Activated naive CD8-positive, alpha-beta T cell (primary cell): ENCODE measurements around the gene AHNAK.

ENCODE experiments used
- H3K27ac Mint-ChIP-seq: one replicate; pipeline ENCODE4 v1.8.0; 2021; ENCODE audit warnings: mixed read lengths
- H3K27me3 Mint-ChIP-seq: one replicate; pipeline ENCODE4 v1.8.0; 2021; ENCODE audit warnings: mixed read lengths
- H3K36me3 Mint-ChIP-seq: one replicate; pipeline ENCODE4 v1.8.0; 2021; ENCODE audit warnings: mixed read lengths
- H3K4me1 Mint-ChIP-seq: one replicate; pipeline ENCODE4 v1.8.0; 2021; ENCODE audit warnings: low read depth, mixed read lengths
- H3K4me3 Mint-ChIP-seq: one replicate; pipeline ENCODE4 v1.8.0; 2021; ENCODE audit warnings: mild to moderate bottlenecking, mixed read lengths
- H3K9me3 Mint-ChIP-seq: one replicate; pipeline ENCODE4 v1.8.0; 2021; ENCODE audit warnings: low read depth, mixed read lengths

Gene AHNAK

DNA sequence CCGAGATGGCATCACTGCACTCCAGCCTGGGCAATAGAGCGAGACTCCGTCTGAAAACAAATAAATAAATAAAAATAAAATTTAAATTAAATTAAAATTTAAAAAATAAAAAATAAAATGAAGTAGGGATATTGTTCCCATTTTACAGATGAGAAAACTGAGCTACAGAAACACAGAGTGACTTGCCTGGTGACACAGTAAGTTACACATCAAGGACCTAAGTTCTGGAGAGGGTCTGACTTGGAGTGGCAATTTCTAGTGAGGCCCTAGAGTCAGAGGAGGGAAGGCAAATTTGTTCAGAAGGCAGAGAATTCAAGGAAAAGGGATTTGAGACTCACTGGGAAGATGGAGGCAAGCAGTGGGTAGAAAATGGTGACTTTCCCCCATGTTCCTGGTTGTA lies 125.7 kb downstream of the AHNAK start:
- Mint-ChIP-seq H3K27ac (no peak overlapping the region), H3K4me3 (no peak overlapping the region), H3K36me3 (no peaks in the 10 kb centered on the region)

GRCh38 chr11:62419943-62420342 lies 126.7 kb downstream of the AHNAK start:
- Mint-ChIP-seq H3K4me3 (no peak overlapping the region), H3K9me3 (no peaks in the 10 kb centered on the region), H3K27ac (no peak overlapping the region), H3K4me1 (peaks cover 2% of the 10 kb centered on the region), H3K27me3 (no peaks in the 10 kb centered on the region), H3K36me3 (no peaks in the 10 kb centered on the region)

More for the DNA sequence above, 125.7 kb downstream of the AHNAK start:
- Mint-ChIP-seq H3K9me3 (no peaks in the 10 kb centered on the region), H3K4me1 (peaks cover 2% of the 10 kb centered on the region), H3K27me3 (no peaks in the 10 kb centered on the region)

GRCh38 chr11:62419314-62419929 lies 127.2 kb downstream of the AHNAK start:
- Mint-ChIP-seq H3K9me3 (no peaks in the 10 kb centered on the region), H3K36me3 (no peaks in the 10 kb centered on the region), H3K4me1 (no peaks in the 10 kb centered on the region), H3K4me3 (no peak overlapping the region), H3K27me3 (no peaks in the 10 kb centered on the region), H3K27ac (no peak overlapping the region)

GRCh38 chr11:62418733-62419132 lies 127.9 kb downstream of the AHNAK start, which contains the start of gene SCGB1A1:
TSS of gene SCGB1A1 (plus strand) at chr11:62419033. CDS start at chr11:62419096, 63 bp downstream.
- Mint-ChIP-seq H3K36me3 (no peaks in the 10 kb centered on the region), H3K4me3 (no peak within 1 kb of the TSS), H3K27ac (no peak within 1 kb of the TSS), H3K4me1 (no peaks in the 10 kb centered on the region), H3K9me3 (no peaks in the 10 kb centered on the region), H3K27me3 (no peaks in the 10 kb centered on the region)

DNA sequence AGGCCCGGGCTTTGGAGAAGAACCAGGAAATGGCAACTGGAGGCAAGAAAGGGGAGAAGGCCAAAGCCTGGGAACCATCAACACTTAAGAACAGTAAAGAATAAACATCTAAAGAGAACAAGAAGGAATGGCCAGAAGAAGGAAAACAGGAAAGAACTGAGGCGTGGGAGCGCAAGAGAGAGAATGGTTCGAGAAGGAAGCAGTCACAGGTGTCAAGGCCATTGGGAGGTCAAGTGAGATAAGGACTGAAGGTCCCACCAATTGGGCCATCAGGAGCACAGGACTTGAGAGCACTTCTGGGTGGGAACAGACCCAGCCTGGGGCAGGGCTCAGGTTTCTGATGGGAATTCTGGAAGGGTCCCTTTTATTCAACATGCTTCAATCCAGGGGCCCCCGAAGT lies 128.5 kb downstream of the AHNAK start:
- Mint-ChIP-seq H3K4me1 (no peaks in the 10 kb centered on the region), H3K27me3 (no peaks in the 10 kb centered on the region), H3K9me3 (no peaks in the 10 kb centered on the region), H3K27ac (no peak overlapping the region), H3K4me3 (no peak overlapping the region), H3K36me3 (no peaks in the 10 kb centered on the region)

DNA sequence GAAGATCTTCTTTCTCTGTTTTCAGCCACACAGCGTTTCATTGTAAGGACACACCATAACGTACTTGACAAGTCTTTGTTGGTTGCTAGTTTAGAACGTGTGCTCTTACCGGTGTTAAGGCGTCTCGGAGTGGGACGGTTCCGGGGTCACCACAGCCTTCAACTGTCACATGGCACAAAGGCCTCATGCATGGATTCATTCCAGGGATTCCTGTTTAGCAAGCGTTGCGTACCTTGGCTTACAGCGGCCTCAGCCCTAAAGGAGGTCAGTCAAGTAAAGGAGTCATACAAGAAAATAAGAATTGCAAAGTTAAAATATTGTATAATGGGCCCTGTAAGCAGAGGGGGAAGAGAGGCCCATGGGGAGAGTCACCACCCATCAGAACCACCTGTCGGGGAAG lies 130.0 kb downstream of the AHNAK start:
- H3K36me3 Mint-ChIP-seq: no peaks in the 10 kb centered on the region
- H3K4me3 Mint-ChIP-seq: no peak overlapping the region
- H3K4me1 Mint-ChIP-seq: no peaks in the 10 kb centered on the region
- no peaks in the 10 kb centered on the region for H3K27me3 Mint-ChIP-seq
- no peaks in the 10 kb centered on the region for H3K9me3 Mint-ChIP-seq
- H3K27ac Mint-ChIP-seq: no peak overlapping the region

DNA sequence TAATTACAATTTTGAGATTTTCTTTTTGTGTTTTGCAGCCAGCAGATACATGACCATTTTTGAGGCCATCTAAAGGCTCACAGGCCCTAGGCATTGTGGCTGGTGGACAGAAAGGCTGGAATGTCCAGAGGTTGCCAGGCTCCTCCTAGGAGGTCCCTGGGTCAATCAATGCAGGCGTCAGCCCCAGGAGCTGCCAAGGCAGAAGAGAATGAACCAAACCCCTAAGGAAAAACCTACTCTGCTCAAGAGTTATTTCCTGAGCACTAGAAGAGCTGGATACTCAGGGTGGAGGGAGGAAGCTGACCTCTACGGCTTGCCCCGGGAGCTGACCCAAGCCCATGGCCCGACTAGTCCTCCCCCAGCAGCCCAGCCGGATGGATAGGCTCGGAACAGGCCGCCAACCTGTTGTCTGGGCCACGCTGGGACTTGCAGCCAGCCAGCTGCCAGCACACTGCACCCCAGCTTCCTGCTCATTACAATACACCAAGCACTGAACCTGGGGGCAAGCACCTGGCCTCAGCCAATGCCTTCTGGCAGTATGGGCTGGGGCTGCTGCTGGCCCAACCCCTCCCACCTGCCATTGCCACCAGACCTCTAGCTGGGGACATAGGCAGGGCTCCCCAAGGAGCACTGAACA lies 133.4 kb downstream of the AHNAK start:
- Mint-ChIP-seq H3K36me3 (no peaks in the 10 kb centered on the region), H3K9me3 (no peaks in the 10 kb centered on the region), H3K4me3 (no peak overlapping the region), H3K27ac (no peak overlapping the region), H3K27me3 (no peaks in the 10 kb centered on the region), H3K4me1 (no peaks in the 10 kb centered on the region)

GRCh38 chr11:62411524-62411923 lies 135.1 kb downstream of the AHNAK start:
- H3K4me3 Mint-ChIP-seq: no peak overlapping the region

GRCh38 chr11:62410972-62411371 lies 135.6 kb downstream of the AHNAK start:
- H3K9me3 Mint-ChIP-seq: no peaks in the 10 kb centered on the region
- H3K4me3 Mint-ChIP-seq: no peak overlapping the region
- no peaks in the 10 kb centered on the region for H3K4me1 Mint-ChIP-seq
- H3K27me3 Mint-ChIP-seq: no peaks in the 10 kb centered on the region
- H3K27ac Mint-ChIP-seq: no peak overlapping the region
- no peaks in the 10 kb centered on the region for H3K36me3 Mint-ChIP-seq

More at GRCh38 chr11:62411524-62411923, 135.1 kb downstream of the AHNAK start:
- no peaks in the 10 kb centered on the region for H3K36me3 Mint-ChIP-seq
- H3K27ac Mint-ChIP-seq: no peak overlapping the region
- H3K4me1 Mint-ChIP-seq: no peaks in the 10 kb centered on the region
- no peaks in the 10 kb centered on the region for H3K27me3 Mint-ChIP-seq
- no peaks in the 10 kb centered on the region for H3K9me3 Mint-ChIP-seq

- H3K27ac Mint-ChIP-seq: no peak overlapping the region
- H3K27me3 Mint-ChIP-seq: no peaks in the 10 kb centered on the region
- no peaks in the 10 kb centered on the region for H3K9me3 Mint-ChIP-seq
- no peak overlapping the region for H3K4me3 Mint-ChIP-seq
- H3K36me3 Mint-ChIP-seq: no peaks in the 10 kb centered on the region
- H3K4me1 Mint-ChIP-seq: no peaks in the 10 kb centered on the region
Observed at GRCh38 chr11:62409831-62410230, 136.8 kb downstream of the AHNAK start.

GRCh38 chr11:62406034-62406433 lies 140.6 kb downstream of the AHNAK start:
- H3K4me1 Mint-ChIP-seq: peaks cover 24% of the 10 kb centered on the region
- H3K9me3 Mint-ChIP-seq: no peaks in the 10 kb centered on the region
- H3K27ac Mint-ChIP-seq: no peak overlapping the region
- no peaks in the 10 kb centered on the region for H3K36me3 Mint-ChIP-seq
- no peaks in the 10 kb centered on the region for H3K27me3 Mint-ChIP-seq
- no peak overlapping the region for H3K4me3 Mint-ChIP-seq

GRCh38 chr11:62404901-62405300 lies 141.7 kb downstream of the AHNAK start:
- H3K27ac Mint-ChIP-seq: no peak overlapping the region

DNA sequence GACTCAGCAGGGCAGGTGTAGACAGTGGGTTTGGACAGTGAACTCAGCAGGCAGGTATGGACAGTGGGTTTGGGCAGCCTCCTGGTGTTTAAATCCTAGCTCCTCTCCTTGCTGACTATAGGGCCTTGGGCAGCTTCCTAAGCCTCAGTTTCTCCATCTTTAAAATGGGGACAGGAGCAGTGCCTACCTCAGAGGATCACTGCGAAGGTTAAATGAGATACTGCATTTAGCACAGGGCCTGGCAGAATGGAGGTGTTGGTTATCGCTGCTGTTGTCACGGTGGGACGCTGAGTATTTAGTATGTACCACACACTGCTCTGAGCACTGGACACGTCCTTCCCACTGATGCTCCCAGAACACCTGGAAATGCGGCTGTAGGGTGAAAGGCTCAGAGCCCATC lies 142.2 kb downstream of the AHNAK start:
- Mint-ChIP-seq H3K4me3 (no peak overlapping the region), H3K9me3 (no peaks in the 10 kb centered on the region), H3K27ac (no peak overlapping the region), H3K27me3 (no peaks in the 10 kb centered on the region), H3K4me1 (peaks cover 38% of the 10 kb centered on the region), H3K36me3 (no peaks in the 10 kb centered on the region)

More at GRCh38 chr11:62404901-62405300, 141.7 kb downstream of the AHNAK start:
- H3K9me3 Mint-ChIP-seq: no peaks in the 10 kb centered on the region
- H3K4me1 Mint-ChIP-seq: peaks cover 34% of the 10 kb centered on the region
- no peaks in the 10 kb centered on the region for H3K36me3 Mint-ChIP-seq
- H3K4me3 Mint-ChIP-seq: no peak overlapping the region
- H3K27me3 Mint-ChIP-seq: no peaks in the 10 kb centered on the region

DNA sequence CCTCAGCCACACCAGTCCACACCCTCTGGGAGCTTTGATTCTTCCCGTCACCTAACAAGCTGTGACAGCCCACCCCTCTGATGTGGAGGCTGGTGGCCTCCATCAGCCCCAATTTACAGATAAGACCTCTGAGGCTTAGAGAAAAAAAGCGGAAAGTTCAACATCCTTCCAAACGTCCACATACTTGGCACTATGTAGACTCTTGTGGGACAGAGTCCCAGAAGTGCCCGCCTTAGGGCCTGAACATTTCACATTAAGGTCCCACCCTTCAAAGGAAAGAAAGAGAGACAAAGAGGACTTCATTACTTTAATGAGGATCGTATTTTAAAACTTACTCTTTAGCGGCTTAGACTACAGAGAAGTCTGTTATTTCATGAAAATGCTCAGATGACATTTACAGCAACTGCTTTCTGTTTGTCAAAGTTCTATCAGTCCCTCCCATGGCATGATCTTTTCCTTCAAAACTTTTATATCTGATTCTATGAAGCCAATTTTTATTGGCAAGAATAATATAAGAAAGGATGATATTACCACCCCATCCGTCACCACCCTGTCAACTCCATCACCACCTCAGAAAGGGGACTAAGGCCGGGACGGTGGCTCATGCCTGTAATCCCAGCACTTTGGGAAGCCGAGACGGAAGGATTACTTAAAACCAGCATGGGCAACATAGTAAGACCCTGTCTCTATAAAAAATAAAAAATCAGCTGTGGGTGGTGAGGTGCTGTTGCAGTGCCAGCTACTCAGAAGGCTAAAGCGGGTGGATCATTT lies 143.5 kb downstream of the AHNAK start:
- H3K36me3 Mint-ChIP-seq: peaks cover 2% of the 10 kb centered on the region
- peak overlapping the region; percentile 89 for H3K4me3 Mint-ChIP-seq
- peak overlapping the region; percentile 98 for H3K27ac Mint-ChIP-seq
- peaks cover 50% of the 10 kb centered on the region for H3K4me1 Mint-ChIP-seq
- H3K9me3 Mint-ChIP-seq: no peaks in the 10 kb centered on the region
- no peaks in the 10 kb centered on the region for H3K27me3 Mint-ChIP-seq

DNA sequence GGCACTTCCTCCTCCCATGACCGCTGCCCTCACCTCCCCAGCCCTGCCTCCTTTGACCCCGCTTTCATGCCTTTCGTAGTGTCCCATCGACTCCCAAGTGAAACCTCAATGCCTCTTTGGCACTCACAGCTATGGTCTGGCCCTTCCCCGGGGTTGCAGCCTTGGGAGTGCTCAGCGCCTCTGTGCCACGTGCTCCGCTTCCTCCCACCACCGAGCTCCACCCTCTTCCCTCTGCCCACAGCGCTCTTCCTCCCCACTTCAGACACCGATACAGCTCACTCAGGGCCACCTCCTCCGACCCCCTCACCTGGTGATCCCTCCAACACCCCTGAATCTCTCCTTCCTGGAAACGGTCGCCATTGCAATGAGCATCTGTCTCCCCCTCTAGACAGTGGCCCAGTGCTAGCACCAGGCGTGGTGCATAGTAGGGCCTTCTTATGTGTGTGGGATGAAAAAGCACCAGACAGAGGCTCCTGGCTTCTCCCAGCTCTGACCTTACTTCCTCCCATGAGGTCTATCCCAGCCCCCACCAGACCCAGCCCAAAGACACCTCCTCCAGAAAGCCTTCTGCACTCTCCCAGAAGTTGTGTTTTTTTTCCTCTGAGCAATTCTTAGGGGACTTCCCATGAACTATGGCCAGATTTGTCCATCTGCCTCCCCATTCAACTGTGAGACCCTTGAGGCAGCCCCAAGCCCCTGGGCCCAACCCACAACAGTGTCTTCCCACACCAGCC lies 144.2 kb downstream of the AHNAK start:
- Mint-ChIP-seq H3K36me3 (peaks cover 2% of the 10 kb centered on the region), H3K27ac (peak overlapping the region; percentile 98), H3K4me1 (peaks cover 52% of the 10 kb centered on the region), H3K4me3 (peak overlapping the region; percentile 89), H3K9me3 (no peaks in the 10 kb centered on the region), H3K27me3 (no peaks in the 10 kb centered on the region)
